WTC11 (cell line): Measurements from ENCODE around the gene CHST15.

Source experiments
- CTCF ChIP-seq: fragments of 200-600 bp; IDR thresholded peaks from 2 replicates; pipeline ENCODE4 v1.8.0; 2022; ENCODE audit warnings: antibody characterized with exemption
- FOXJ3 ChIP-seq: sonication (generic); formaldehyde crosslinking; IDR thresholded peaks from 2 replicates; pipeline ENCODE4 v1.9.0; 2021; ENCODE audit warnings: missing genetic modification reagents, mild to moderate bottlenecking, borderline replicate concordance
- GABPB1 ChIP-seq: sonication (generic); formaldehyde crosslinking; IDR thresholded peaks from 2 replicates; pipeline ENCODE4 v1.8.1; 2023; ENCODE audit warnings: mild to moderate bottlenecking, missing genetic modification reagents
- MAX ChIP-seq: sonication (generic); formaldehyde crosslinking; IDR thresholded peaks from 2 replicates; pipeline ENCODE4 v1.8.0; 2022; ENCODE audit warnings: mild to moderate bottlenecking, missing genetic modification reagents
- SMAD4 ChIP-seq: sonication (generic); formaldehyde crosslinking; IDR thresholded peaks from 2 replicates; pipeline ENCODE4 v1.8.0; 2022; ENCODE audit warnings: mild to moderate bottlenecking, missing genetic modification reagents
- SP1 ChIP-seq: sonication (generic); formaldehyde crosslinking; conservative IDR thresholded peaks from 2 replicates; pipeline ENCODE4 v1.8.1; 2022; ENCODE audit warnings: missing genetic modification reagents
- ZNF317 ChIP-seq: sonication (generic); formaldehyde crosslinking; IDR thresholded peaks from 2 replicates; pipeline ENCODE4 v1.8.1; 2023; ENCODE audit warnings: low read depth, mild to moderate bottlenecking, moderate library complexity, missing genetic modification reagents, borderline replicate concordance
- TF ChIP-seq, protein P1 (sequence below): sonication (generic); formaldehyde crosslinking; IDR thresholded peaks from 2 replicates; pipeline ENCODE4 v1.8.0; 2023; ENCODE audit warnings: missing genetic modification reagents, mild to moderate bottlenecking, borderline replicate concordance
- TF ChIP-seq, protein P2 (sequence below): sonication (generic); formaldehyde crosslinking; IDR thresholded peaks from 2 replicates; pipeline ENCODE4 v1.8.1; 2023; ENCODE audit warnings: mild to moderate bottlenecking, missing genetic modification reagents, moderate library complexity

DNA sequence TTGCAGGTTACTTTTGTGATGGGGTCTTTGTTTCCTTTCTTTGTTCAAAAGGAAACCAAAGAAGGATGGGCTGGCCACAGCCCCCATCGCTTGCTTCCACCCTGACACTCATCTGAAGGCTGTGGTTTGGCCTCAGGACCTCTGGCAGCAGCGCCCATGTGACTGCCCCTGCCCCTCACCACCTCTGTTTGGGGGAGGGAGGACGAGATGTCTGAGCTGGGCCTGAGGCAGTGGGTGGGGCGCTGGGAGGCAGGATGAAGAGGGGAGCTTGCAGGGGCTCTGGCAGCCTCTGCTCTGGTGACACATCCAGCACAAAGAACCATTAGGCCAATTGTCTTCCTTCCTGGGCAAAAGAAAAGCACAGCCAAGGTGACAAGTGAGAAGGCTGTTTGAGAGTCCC lies 15.9 kb upstream of the CHST15 start:
- TF ChIP-seq CTCF (no peak), FOXJ3 (CRISPR knock-in tag) (no peak), ZNF317 (CRISPR knock-in tag) (no peak), SMAD4 (CRISPR knock-in tag) (no peak), GABPB1 (CRISPR knock-in tag) (no peak), SP1 (no peak), MAX (CRISPR knock-in tag) (no peak)
- TF ChIP-seq, protein P1, sequence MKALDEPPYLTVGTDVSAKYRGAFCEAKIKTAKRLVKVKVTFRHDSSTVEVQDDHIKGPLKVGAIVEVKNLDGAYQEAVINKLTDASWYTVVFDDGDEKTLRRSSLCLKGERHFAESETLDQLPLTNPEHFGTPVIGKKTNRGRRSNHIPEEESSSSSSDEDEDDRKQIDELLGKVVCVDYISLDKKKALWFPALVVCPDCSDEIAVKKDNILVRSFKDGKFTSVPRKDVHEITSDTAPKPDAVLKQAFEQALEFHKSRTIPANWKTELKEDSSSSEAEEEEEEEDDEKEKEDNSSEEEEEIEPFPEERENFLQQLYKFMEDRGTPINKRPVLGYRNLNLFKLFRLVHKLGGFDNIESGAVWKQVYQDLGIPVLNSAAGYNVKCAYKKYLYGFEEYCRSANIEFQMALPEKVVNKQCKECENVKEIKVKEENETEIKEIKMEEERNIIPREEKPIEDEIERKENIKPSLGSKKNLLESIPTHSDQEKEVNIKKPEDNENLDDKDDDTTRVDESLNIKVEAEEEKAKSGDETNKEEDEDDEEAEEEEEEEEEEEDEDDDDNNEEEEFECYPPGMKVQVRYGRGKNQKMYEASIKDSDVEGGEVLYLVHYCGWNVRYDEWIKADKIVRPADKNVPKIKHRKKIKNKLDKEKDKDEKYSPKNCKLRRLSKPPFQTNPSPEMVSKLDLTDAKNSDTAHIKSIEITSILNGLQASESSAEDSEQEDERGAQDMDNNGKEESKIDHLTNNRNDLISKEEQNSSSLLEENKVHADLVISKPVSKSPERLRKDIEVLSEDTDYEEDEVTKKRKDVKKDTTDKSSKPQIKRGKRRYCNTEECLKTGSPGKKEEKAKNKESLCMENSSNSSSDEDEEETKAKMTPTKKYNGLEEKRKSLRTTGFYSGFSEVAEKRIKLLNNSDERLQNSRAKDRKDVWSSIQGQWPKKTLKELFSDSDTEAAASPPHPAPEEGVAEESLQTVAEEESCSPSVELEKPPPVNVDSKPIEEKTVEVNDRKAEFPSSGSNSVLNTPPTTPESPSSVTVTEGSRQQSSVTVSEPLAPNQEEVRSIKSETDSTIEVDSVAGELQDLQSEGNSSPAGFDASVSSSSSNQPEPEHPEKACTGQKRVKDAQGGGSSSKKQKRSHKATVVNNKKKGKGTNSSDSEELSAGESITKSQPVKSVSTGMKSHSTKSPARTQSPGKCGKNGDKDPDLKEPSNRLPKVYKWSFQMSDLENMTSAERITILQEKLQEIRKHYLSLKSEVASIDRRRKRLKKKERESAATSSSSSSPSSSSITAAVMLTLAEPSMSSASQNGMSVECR, result no peak
- TF ChIP-seq, protein P2, sequence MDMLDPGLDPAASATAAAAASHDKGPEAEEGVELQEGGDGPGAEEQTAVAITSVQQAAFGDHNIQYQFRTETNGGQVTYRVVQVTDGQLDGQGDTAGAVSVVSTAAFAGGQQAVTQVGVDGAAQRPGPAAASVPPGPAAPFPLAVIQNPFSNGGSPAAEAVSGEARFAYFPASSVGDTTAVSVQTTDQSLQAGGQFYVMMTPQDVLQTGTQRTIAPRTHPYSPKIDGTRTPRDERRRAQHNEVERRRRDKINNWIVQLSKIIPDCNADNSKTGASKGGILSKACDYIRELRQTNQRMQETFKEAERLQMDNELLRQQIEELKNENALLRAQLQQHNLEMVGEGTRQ (CRISPR knock-in tag), result no peak
